Stimulated activated CD4-positive, alpha-beta T cell treated with anti-CD3 and anti-CD28 coated beads, Interleukin-1b, Interleukin-23, amount 100 ng/mL, for 1 hour (primary cell): ENCODE data around the gene FAM20A.
"Not testable (repeated sequence)": the region's sequence is repeated elsewhere in the genome, so short reads cannot be mapped to it uniquely, and the experiment has no call there.

Source experiments
- DNase-seq, 2 donors: peaks; one replicate each; pipeline ENCODE4 v3.0.0-alpha.2; 2020; ENCODE audit warnings: low read depth in 2 of 2

The FAM20A gene

DNA sequence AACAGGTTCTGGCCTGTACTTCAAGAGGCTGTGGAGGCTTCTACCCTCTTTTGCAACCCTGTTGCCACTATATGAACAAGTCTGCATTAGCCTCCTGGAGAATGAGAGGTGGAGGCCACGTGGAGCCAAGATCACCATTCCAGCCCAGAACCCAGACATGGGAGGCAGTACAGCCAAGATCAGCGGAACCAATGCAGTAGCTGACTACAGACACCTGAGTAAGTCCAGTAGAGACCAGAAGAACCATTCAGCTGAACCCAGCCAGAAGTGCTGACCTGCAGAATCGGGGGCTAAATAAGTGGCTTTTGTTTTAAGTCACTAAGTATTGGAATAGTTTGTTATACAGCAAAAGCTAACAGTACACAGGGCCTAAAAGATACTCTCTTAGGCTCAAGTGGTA is 12.1 kb downstream of the FAM20A start:
- DNase-seq, result no peak

DNA sequence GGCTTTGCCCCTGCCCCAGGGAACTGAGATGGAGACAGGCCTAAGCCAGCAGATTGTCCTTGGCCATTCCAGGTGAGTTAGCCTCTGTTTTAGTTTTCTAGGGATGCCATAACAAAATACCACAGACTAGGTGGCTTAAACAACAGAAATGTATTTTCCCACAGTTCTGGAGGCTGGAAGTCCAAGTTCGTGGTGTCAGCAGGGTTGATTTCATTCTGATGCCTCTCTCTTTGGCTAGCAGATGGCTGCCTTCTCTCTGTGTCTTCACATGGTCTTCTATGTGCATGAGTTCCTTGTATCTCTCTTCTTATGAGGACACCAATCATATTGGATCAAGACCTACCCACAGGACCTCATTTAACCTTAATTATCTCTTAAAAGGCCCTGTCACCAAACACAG is 12.8 kb downstream of the FAM20A start:
- DNase-seq, result no peak

DNA sequence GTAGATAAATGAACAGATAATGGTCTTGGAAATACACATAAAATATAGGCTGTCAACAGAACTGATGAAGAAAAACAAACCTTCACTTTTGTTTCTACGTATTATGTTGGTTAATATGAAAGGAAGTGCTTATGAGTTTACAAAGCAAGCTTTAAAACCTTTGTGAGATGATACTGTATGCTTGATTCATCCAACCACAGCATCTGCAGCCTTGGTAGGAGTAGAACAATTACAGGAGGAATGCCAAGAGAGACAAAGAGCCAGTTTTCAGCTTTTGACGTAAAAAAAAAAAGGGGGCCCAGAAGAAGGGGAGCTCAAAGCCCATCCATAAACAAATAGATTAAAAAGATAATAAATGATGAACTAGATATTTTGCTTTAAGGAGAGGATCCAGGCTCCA is 13.3 kb downstream of the FAM20A start:
- DNase-seq, result no peak

DNA sequence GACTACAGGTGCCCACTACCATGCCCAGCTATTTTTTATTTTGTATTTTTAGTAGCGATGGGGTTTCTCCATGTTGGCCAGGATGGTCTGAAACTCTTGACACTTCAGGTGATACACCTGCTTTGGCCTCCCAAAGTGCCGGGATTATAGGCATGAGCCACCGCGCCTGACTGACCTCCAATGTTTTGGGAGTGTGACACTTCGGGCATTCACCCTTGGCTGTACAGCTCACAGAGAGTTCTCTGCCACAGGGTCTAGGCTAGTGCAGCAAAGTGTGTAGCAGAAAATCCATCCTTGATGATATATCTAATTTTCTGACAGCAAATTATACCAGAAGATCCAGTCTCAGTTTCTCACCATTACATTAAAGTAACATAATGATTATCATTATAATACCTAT is 14.1 kb downstream of the FAM20A start:
- DNase-seq, result no peak

DNA sequence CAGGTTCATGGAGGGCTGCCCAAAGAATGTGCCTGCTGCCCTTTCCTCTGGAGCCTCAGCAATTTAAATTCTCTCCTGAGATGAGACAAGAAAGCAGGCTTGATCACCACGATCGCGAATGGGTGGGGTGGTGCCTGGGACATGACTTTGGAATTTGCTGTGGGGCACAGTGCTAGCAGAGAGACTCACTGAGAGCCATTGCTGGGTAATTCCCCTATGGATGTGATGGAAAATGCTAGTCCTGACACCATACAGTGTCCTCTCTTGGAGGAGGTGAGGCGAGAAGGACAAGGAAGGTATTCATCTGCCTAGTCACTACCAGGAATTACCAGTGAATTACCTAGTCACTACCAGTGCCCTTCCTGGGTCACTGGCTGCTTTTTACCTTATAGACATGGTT is 15.5 kb downstream of the FAM20A start:
- DNase-seq, result no peak

DNA sequence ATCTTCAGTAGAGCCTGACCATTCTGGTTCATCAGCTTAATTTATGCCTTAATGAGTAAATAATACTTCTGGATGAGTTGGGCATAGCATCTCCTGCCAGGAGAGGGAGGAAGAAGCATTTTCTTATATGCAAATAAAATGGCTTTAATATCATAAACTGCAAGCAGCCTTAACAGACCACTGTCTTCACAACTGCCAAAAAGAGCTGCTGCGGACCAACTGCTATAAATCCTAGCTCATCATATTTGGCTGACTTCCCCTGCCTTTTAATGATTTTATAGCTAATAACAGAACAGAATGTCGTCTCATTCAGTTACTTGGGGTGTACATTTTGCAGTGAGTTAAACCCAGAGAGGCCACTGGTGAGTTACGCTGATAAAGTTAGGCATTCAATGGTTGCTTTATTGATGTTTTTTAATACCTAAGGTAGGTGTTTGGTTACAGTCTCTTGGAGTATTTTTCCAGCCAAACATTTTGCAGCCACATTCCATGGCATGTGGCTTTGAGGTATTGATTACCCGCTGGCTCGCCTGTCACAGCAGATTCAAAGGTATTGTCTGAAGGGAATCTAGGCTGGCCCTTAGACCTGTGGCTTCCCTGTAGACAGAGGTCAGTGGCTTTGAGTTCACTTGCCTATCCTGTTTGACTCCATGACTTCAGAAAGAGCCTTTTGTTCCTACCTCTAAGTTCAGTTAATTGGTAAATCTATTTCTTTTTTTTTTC is 16.4 kb downstream of the FAM20A start:
- DNase-seq, result no peak

DNA sequence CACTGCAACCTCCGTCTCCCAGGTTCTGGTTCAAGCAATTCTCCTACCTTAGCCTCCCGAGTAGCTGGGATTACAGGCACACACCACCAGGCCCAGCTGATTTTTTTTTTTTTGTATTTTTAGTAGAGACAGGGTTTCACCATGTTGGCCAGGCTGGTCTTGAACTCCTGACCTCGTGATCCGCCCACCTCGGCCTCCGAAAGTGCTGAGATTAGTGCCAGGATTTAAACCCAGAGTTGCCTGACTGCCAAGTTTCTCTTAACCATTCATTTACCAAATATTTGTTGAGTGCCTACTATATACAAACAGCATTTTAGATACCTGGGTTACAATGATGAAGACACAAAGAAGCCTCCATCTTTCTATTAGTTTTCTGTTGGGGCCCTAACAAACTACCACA is 18.3 kb downstream of the FAM20A start:
- DNase-seq, result not testable (repeated sequence)

DNA sequence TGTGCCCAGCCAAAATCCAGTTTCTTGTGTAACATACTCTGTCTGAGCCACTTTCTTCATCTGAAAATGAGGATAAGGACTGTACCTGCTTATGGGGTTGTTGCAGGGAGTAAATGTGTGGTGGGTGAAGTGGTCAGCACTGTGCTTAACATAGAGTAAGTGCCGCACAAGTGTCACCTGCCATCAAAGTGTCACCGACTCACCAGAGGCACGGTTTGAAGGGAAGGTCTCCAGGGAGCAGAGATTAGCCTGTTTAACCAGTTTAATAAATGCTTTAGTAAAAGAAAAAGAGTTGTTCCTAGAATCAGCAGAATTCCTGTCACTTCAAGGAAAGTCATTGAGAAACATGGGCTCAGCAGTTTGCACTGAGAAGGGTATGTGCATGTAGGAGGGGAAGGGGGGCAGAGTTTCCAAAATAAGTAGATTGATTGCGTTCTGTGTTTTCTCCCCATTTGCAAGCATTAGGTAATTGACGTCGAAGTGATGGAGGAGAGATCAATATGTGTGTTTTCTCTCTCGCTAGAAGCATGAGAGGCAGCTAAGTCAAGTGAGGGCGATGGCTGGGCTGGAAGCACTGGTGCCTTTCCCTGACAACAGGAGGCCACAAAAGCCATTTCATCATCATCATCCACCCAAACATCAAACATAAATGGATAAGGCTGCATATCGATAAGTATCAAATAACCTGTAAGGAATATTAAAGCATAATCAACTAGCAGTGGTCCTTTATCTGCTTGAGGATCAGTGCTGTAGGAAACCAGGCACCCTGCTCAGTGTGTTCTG is 19.1 kb downstream of the FAM20A start:
- DNase-seq, result no peak

DNA sequence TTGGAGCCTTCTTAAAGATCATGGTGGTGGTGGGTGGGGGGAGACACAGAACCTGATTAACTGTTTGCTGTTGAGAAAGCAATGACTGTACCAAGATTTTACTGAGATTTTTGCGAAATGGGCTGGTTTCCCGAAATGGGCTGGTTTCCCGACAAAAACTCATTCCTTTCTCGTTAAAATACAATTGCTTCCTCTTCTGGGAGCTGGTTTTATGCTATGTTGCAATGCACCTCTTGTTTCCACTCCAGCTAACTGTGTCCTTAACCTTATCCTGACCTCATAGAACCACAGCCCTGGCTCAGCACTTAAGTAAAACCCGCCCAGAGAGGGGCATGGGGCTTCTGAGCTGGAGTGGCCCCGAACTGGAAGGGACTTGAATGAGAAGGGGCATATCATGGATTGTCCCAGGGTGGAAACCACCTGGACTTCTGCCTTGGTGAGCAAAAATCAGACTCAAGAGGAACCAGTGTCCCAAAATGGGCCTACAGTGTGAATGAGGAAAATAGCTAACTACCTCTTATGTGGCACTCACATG is 20.9 kb downstream of the FAM20A start:
- DNase-seq, result no peak

DNA sequence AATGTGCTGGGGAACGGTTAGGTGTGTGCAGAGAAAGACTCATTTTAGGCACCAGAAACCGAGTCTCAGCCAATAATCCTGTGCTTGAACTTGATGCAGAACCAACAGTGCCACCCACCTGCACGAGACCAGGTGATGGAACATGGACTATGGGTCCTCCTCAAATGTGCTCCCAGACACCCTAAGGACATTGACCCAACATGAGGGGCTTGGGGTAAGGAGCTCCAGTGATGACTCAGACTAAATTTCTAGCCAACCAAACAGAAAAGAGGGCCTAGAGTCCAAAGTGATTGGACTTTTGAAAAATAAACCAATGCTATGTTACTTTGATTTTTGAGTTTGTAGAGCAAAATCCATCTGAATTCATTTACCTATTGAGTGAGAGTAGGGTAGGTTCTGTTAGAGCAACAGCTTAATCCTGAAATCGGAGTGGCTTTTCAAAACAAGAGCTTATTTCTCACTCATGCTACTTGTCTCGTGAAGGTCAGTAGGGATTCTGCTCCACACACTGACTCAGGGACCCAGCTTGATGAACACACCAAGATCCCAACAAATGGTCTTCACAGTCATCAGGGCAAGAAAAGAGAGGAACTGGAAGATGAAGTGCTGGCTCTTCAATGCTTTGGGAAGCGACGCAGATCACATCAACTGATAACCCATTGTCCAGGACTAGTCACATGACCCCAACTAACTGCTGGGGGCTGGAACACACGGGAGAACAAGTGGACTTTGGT is 21.8 kb downstream of the FAM20A start:
- no peak for DNase-seq

DNA sequence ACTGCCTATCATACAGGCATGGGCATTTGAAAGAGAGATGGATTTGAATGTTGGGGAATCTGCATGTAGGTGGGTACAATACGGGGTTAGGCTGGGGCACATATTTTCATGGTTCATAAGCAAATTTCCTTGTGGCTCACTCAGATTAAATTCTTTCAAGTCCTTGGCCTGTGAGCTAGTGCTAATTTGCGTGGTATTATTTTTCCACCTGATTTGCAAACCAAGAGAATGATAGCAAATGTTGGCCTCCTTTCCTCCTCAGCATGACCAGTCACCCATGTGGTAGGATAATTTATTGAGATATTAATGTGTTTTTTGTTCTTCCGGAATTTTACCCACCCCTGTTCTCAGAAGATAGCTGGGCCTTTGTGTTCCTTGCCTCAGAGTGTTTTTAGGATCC is 22.9 kb downstream of the FAM20A start:
- no peak for DNase-seq

DNA sequence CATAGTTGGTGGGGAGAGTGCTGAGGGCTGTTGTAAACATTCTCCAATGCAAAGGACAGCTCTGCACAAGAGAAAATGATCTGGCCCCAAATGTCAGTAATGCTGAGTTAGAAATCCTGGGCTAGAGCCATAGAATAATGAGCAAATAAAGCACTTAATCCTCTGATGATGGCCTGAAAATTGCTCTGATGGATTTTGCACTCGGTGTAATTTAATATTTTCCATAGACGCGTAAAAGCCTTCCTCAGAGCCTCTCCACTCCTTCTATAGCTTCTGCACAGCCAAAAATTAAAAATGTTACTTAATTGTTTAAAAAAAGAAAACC is 23.7 kb downstream of the FAM20A start:
- no peak for DNase-seq

DNA sequence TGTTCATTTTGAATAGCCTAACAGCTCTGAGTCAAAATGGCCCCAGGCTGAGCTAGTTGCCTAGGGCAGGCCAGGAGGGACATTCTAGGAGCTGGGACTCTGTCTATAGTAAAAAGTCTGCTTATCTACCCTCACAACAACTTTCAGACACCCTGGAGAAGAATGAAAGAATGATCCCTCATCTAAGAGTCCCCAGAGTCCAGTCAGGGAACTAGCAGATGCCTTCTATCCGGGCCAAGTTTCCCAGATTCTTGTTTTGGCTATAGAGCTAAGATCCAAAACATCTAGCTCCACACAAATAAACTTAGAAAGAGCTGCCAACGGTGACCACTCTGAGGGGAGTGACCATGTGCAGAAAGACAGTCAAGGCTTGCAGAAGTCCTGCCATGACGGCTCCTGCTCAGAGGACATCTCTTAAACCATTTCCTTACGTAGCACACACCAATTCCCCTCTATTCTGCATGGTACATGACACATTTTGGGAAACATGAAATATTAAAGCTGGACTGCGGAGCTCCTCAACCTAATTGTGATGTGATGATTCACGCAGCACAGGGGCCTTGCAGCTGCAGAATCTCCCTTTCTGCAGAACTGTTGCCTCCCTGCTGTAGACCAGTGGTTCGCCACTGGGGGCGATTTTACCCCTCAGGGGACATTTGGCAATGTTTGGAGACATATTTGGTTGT is 24.2 kb downstream of the FAM20A start:
- DNase-seq, result no peak

DNA sequence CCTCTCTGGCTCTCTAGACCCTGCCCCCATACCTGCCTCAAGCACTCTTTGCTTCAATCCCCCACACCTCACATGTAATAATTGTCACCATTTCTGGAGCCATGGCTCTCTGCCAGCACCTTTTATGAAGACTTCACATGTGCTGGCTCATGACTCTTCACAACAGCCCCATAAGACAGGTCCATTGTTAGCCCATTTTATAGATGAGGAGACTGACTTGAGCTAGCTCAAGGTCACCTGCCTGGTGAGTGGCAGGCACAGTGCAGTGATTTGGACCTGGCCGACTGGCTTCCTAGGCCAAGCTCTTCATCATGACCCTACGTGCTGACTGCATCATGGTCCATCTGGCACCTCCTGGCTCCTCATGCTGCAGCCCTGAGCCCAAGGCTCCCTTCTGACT is 25.0 kb downstream of the FAM20A start:
- no peak for DNase-seq

DNA sequence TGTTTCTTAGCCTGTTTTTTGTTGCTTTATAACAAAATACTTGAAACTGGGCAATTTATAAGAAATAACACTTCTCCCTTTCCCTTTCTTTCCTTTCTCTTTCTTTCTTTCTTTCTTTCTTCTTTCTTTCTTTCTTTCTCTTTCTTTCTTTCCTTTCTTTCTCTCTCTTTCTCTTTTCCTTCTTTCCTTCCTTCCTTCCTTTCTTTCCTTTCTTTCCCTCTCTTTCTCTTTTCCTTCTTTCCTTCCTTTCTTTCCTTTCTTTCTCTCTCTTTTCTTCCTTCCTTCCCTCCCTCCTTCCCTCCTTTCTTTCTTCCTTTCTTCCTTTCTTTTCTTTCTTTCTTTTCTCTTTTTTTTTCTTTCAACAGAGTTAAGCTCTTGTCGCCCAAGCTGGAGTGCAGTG is 27.8 kb downstream of the FAM20A start:
- DNase-seq, result no peak

DNA sequence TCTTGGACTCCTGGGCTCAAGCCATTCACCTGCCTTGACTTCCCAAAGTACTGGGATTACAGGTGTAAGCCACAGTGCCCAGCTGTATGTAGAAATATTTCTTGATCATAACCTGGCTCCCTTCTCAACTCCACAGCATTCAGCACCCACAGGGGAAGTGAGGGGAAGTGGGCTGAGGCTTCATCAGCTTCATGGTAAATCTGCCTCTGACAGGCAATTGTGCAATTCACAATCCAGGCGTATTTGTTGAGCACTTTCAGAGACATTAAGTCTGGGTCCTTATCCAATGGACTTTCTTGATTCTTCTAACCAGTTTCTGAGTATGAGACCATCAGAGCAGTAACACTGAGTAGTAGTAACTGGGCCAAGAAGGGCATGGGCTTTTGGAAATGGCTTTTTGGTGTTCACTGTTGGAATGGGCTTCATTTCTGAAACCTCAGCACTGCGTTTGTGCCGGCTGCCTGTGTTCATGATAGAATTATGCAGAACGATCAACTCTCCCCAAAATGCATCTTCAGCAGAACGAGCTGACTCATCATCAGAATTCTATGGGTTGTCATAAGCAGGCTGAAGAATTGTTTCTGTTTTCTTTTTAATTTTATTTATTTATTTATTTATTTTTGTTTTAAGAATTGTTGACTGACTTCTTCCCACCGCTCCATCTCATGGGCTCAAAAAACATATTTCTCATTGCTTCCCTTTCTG is 28.9 kb downstream of the FAM20A start:
- no peak for DNase-seq

DNA sequence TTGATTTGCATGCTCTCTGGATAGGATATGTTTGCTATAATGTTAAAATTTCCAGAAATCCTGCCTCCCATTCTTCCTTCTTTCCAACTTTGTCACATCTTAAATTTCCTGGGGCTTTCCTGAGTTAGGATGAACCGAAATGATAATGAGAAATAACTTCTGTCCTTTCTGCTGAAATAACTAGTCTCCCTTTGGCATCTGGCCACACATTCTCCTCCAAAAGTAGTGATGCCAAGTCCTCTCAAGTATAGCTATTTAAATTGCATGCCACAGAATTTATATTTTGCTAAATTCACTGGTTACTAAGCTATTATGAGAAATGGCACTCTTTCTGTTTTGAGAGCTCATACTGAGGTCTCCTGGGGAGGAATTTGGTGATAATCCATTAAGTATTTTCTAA is 30.6 kb downstream of the FAM20A start:
- DNase-seq, result no peak

DNA sequence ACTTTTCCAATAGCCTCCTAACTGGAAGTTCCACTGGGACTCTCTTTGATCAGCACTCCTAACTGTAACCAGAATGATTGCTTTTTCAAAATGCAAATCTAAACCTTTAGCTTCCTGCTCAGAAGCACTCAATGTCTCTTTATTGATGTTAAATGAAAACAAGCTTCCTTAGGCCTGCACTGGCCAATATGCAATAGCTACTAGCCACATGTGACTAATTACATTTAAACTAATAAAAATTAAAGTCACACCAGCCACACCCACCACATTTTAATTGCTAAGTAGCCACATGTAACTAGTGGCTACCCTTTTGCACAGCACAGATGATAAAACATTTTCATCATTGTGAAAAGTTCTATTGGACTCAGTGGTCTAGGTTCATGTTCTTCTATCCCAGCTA is 31.8 kb downstream of the FAM20A start:
- no peak for DNase-seq

DNA sequence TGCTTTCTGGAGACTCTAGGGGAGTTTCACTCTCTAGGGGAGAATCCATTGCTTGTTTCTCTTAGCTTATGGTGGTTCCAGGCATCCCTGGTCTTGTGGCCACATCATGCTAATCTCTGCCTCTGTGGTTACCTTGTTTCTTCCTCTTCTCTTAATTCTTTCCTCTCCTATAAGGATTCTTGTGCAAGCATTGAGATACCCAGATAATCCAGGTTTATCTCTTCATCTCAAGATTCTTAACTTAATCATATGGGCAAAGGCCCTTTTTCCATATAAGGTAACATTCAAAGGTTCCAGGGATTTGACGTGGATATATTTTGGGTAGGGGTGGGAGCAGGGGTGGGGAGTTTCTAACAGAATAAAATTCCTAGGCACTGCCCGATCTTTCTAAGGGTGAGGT is 32.6 kb downstream of the FAM20A start:
- DNase-seq, result no peak

DNA sequence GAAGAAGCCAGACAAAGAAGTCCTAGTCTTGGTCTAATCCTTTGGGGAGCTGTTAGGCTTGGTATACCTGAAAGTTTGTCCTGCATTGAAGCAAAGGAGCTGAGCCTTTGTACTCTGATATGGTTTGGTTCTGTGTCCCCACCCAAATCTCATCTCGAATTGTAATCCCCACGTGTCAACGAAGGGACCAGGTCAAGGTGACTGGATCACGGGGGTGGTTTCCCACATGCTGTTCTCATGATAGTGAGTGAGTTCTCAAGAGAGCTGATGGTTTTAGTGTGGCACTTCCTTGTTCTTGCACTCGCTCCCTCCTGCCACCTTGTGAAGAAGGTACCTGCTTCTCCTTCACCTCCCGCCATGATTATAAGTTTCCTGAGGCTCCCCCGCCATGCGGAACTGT is 33.6 kb downstream of the FAM20A start:
- no peak for DNase-seq

DNA sequence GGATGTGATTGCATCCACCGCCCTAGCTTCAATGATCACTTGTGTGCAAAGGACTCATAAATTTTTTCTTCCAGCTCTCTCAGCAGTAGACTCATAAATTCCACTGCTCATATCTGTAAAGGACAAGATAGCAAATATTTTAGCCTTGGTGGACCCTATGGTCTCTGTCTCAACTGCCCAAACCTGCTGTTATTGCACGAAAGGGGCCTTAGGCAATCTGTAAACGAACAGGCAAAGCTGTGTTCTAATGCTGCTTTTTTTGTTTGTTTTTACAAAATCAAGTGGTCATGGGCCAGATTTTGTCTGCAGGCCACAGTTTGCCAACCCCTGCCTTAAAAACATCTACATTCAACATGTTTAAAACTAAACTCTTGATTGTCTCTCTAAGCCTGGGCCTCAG is 34.1 kb downstream of the FAM20A start:
- no peak for DNase-seq

DNA sequence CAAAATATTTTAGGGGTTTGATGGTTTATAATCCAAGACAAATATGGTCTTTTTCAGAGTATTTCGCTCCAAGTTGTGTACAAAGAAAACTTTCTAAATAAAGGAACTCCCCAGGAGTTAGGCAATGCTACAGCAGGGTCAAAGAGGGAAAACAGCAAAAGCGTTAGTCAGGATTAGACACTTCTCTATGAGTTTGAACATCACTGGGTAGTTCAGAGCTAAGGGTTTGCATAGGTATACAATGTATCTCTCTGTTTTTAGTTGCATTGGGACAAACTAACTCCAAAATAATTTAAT is 34.8 kb downstream of the FAM20A start:
- DNase-seq, result no peak
